Endodermal cell (in vitro differentiated cells): ENCODE results near the gene RGS7. TPM values are rescaled to one million over a fixed set of nuclear protein-coding genes. Genes with fewer than 3 reads are reported as not detected.

Experiments
- DNase-seq: peaks from one replicate; pipeline ENCODE4 v3.0.0-alpha.2; 2017
- H3K27ac ChIP-seq: 2 replicates; pipeline ENCODE4 v1.5.1; 2013; ENCODE audit warnings: mild to moderate bottlenecking, low read depth, low read length, moderate library complexity
- H3K27me3 ChIP-seq: 2 replicates; pipeline ENCODE4 v1.6.1; 2013; ENCODE audit warnings: mild to moderate bottlenecking, low read length, moderate library complexity; ENCODE audit not compliant: insufficient read depth, control insufficient read depth, poor library complexity, severe bottlenecking
- H3K36me3 ChIP-seq: 2 replicates; pipeline ENCODE4 v1.7.0; 2013; ENCODE audit warnings: mild to moderate bottlenecking, low read length, moderate library complexity; ENCODE audit not compliant: control insufficient read depth, insufficient read depth
- H3K4me1 ChIP-seq: one replicate; pipeline ENCODE4 v1.7.0; 2013; ENCODE audit warnings: low read length; ENCODE audit not compliant: control insufficient read depth, insufficient read depth
- H3K4me3 ChIP-seq: 2 replicates; pipeline ENCODE4 v1.5.1; 2013; ENCODE audit warnings: mild to moderate bottlenecking, low read length, moderate library complexity
- H3K9ac ChIP-seq: 2 replicates; pipeline ENCODE4 v1.6.1; 2013; ENCODE audit warnings: mild to moderate bottlenecking, low read length, moderate library complexity; ENCODE audit not compliant: poor library complexity, severe bottlenecking; ENCODE audit errors: extremely low read depth
- H3K9me3 ChIP-seq: 2 replicates; pipeline ENCODE4 v1.6.1; 2013; ENCODE audit warnings: mild to moderate bottlenecking, low read length, moderate library complexity; ENCODE audit not compliant: control insufficient read depth
- H3K27ac Mint-ChIP-seq: 2 replicates; pipeline ENCODE4 v1.8.0; 2020; ENCODE audit warnings: mixed read lengths
- H3K27me3 Mint-ChIP-seq: 2 replicates; pipeline ENCODE4 v1.8.0; 2021; ENCODE audit warnings: mild to moderate bottlenecking, mixed read lengths; ENCODE audit not compliant: insufficient read depth
- H3K36me3 Mint-ChIP-seq: 2 replicates; pipeline ENCODE4 v1.8.0; 2020; ENCODE audit warnings: low read depth, mixed read lengths
- H3K4me1 Mint-ChIP-seq: 2 replicates; pipeline ENCODE4 v1.8.0; 2020; ENCODE audit warnings: mixed read lengths
- H3K4me3 Mint-ChIP-seq: 2 replicates; pipeline ENCODE4 v1.8.0; 2020; ENCODE audit warnings: mild to moderate bottlenecking, moderate library complexity, mixed read lengths
- H3K9me3 Mint-ChIP-seq: 2 replicates; pipeline ENCODE4 v1.8.0; 2020; ENCODE audit warnings: mild to moderate bottlenecking, mixed read lengths
- CTCF ChIP-seq: fragments of 200-600 bp; sonication (generic); conservative IDR thresholded peaks from 2 replicates; pipeline ENCODE4 v1.5.0; 2021; ENCODE audit warnings: antibody characterized with exemption, mild to moderate bottlenecking
- WGBS, 2 experiments: methylation state at CpG; one replicate each; pipeline versions ENCODE4 v1.1.5 to v1.1.7; 2013; ENCODE audit warnings: missing lambda C conversion rate in 2 of 2, mixed read lengths in 1 of 2; ENCODE audit not compliant: insufficient coverage in 1 of 2, insufficient read length in 1 of 2; 5-methylcytosine and 5-hydroxymethylcytosine counted together
- total RNA-seq, 2 donors: library from RNA; stranded (reverse); fragmentation: NEBNext Ultra II Directional in 1 of 2; extraction: Animal tissue kit (Norgen Biotek cat#: 25700) in 1 of 2; gene quantifications; 2 replicates in 1 of 2; 3 replicates in 1 of 2; pipeline ENCODE4 v1.2.1, GENCODE V29; 2021

Gene RGS7
- total RNA-seq, 2 donors from 2014 or later, result 1.0 to 1.1 TPM

- Mint-ChIP-seq H3K36me3 (no peaks in the 10 kb centered on the region), H3K27me3 (no peaks in the 10 kb centered on the region), H3K9me3 (no peaks in the 10 kb centered on the region), H3K4me3 (no peak overlapping the region), H3K27ac (no peak overlapping the region), H3K4me1 (peaks cover 26% of the 10 kb centered on the region)
- Histone ChIP-seq H3K4me3 (no peak overlapping the region), H3K9me3 (no peaks in the 10 kb centered on the region), H3K27me3 (no peaks in the 10 kb centered on the region), H3K27ac (no peak overlapping the region), H3K36me3 (no peaks in the 10 kb centered on the region), H3K9ac (no peak overlapping the region), H3K4me1 (no peaks in the 10 kb centered on the region)
- TF ChIP-seq CTCF, result no peak
- no peak for DNase-seq
- WGBS, 2 experiments, result 88 to 91% methylated on average over 6 of the region's 6 CpGs
Measured at GRCh38 chr1:241396747-241397681, 40.0 kb upstream of the RGS7 start.

- Histone ChIP-seq H3K27ac (no peak overlapping the region), H3K4me3 (no peak overlapping the region), H3K4me1 (no peaks in the 10 kb centered on the region), H3K9ac (no peak overlapping the region), H3K27me3 (no peaks in the 10 kb centered on the region), H3K9me3 (no peaks in the 10 kb centered on the region), H3K36me3 (no peaks in the 10 kb centered on the region)
- TF ChIP-seq CTCF, result no peak
- DNase-seq, result no peak
- Mint-ChIP-seq H3K4me3 (no peak overlapping the region), H3K9me3 (no peaks in the 10 kb centered on the region), H3K27me3 (no peaks in the 10 kb centered on the region), H3K36me3 (no peaks in the 10 kb centered on the region), H3K4me1 (peaks cover 3% of the 10 kb centered on the region), H3K27ac (no peak overlapping the region)
- 94 to 100% methylated on average over 3 to 5 of the region's 5 CpGs for WGBS, 2 experiments
Measured at GRCh38 chr1:241391926-241392710, 35.1 kb upstream of the RGS7 start.

GRCh38 chr1:241390526-241390925, 33.5 kb upstream of the RGS7 start:
- no peaks in the 10 kb centered on the region for H3K36me3 Mint-ChIP-seq
- no peaks in the 10 kb centered on the region for H3K9me3 Mint-ChIP-seq
- TF ChIP-seq CTCF, result no peak
- H3K27me3 Mint-ChIP-seq, result no peaks in the 10 kb centered on the region
- no peak overlapping the region for H3K9ac ChIP-seq
- H3K4me3 ChIP-seq, result no peak overlapping the region
- H3K36me3 ChIP-seq, result no peaks in the 10 kb centered on the region
- no peaks in the 10 kb centered on the region for H3K27me3 ChIP-seq
- no peaks in the 10 kb centered on the region for H3K9me3 ChIP-seq
- H3K27ac Mint-ChIP-seq, result no peak overlapping the region
- H3K27ac ChIP-seq, result no peak overlapping the region
- H3K4me3 Mint-ChIP-seq, result no peak overlapping the region
- DNase-seq, result no peak
- H3K4me1 ChIP-seq, result no peaks in the 10 kb centered on the region
- no peaks in the 10 kb centered on the region for H3K4me1 Mint-ChIP-seq
- 89 to 90% methylated on average over 1 to 2 of the region's 2 CpGs for WGBS, 2 experiments
